CD4-positive, alpha-beta T cell (primary cell): ENCODE data around the gene ZNF565. TPM values are rescaled to one million over a fixed set of nuclear protein-coding genes. Genes with fewer than 3 reads are reported as not detected.

ENCODE experiments used
- ATAC-seq: fragments of 200-7000 bp; cut with Tn5 transposase; one replicate; pipeline ENCODE4 v1.10.0; 2022; ENCODE audit warnings: mild to moderate bottlenecking; ENCODE audit not compliant: poor library complexity
- CTCF ChIA-PET: fragments of 350-600 bp; sonication (Branson Sonifier 250); formaldehyde crosslinking; loops from one replicate; lab custom pipeline; 2021; ENCODE audit warnings: antibody characterized with exemption, inconsistent platforms; lab: Charles Lee
- POLR2A ChIA-PET: fragments of 350-600 bp; sonication (Branson Sonifier 250); formaldehyde crosslinking; loops from one replicate; lab custom pipeline; 2021; ENCODE audit warnings: antibody characterized with exemption, inconsistent platforms; lab: Charles Lee
- DNase-seq, 14 experiments: peaks; one replicate each; pipeline ENCODE4 v3.0.0-alpha.2; 2013 to 2020; ENCODE audit warnings: mixed read lengths in 2 of 14
- H3K27ac ChIP-seq, 2 donors: one replicate each; pipeline versions ENCODE4 v1.5.1 to v1.7.0; 2013; ENCODE audit warnings: low read length in 2 of 2, low read depth in 1 of 2, mild to moderate bottlenecking in 1 of 2
- H3K27me3 ChIP-seq, 2 experiments: 1 replicate in 1 of 2; 2 replicates in 1 of 2; pipeline versions ENCODE4 v1.6.1 to v1.7.0; 2013; ENCODE audit warnings: low read length in 2 of 2, control low read depth in 1 of 2, mild to moderate bottlenecking in 1 of 2, moderate library complexity in 1 of 2; ENCODE audit not compliant: insufficient read depth in 2 of 2, control insufficient read depth in 1 of 2
- H3K36me3 ChIP-seq: one replicate; pipeline ENCODE4 v1.6.1; 2013; ENCODE audit warnings: low read length, control low read depth; ENCODE audit not compliant: insufficient read depth
- H3K4me1 ChIP-seq: one replicate; pipeline ENCODE4 v1.6.1; 2013; ENCODE audit warnings: low read length, control low read depth; ENCODE audit not compliant: insufficient read depth
- H3K4me3 ChIP-seq: one replicate; pipeline ENCODE4 v1.5.1; 2013; ENCODE audit warnings: mild to moderate bottlenecking, low read length, moderate library complexity
- H3K9me3 ChIP-seq, 2 experiments: 1 replicate in 1 of 2; 2 replicates in 1 of 2; pipeline versions ENCODE4 v1.6.1 to v1.7.0; 2013; ENCODE audit warnings: low read length in 2 of 2, mild to moderate bottlenecking in 2 of 2, control low read depth in 1 of 2, moderate library complexity in 1 of 2; ENCODE audit not compliant: control insufficient read depth in 1 of 2, insufficient read depth in 1 of 2
- H3K27ac Mint-ChIP-seq: one replicate; pipeline ENCODE4 v1.8.0; 2020; ENCODE audit warnings: mixed read lengths
- H3K27me3 Mint-ChIP-seq: one replicate; pipeline ENCODE4 v1.8.0; 2021; ENCODE audit warnings: mixed read lengths
- H3K36me3 Mint-ChIP-seq: one replicate; pipeline ENCODE4 v1.8.0; 2021; ENCODE audit warnings: low read depth, mixed read lengths
- H3K4me1 Mint-ChIP-seq: one replicate; pipeline ENCODE4 v1.8.0; 2021; ENCODE audit warnings: low read depth, mixed read lengths
- H3K4me3 Mint-ChIP-seq: one replicate; pipeline ENCODE4 v1.8.0; 2020; ENCODE audit warnings: mild to moderate bottlenecking, mixed read lengths
- H3K9me3 Mint-ChIP-seq: one replicate; pipeline ENCODE4 v1.8.0; 2020; ENCODE audit warnings: mixed read lengths
- intact Hi-C, 2 experiments: fragments of 100-400 bp; cut with DNase I in 1 of 2; cut with micrococcal nuclease in 1 of 2; formaldehyde crosslinking; loops; one replicate each; pipeline versions ENCODE4 v1.15.1 to v1.9.0; 2023 to 2025; cut with DNase I, micrococcal nuclease
- total RNA-seq, 174 experiments: library from RNA in 2 of 174; stranded (reverse) in 2 of 174; gene quantifications; one replicate each; pipeline ENCODE4 v1.2.3 and lab custom pipeline; 2021 to 2026
- TF ChIP-seq, protein P1 (sequence below): fragments of 200-600 bp; IDR thresholded peaks from one replicate; pipeline ENCODE4 v1.8.0; 2022; ENCODE audit warnings: antibody characterized with exemption, mild to moderate bottlenecking

ZNF565 gene
- total RNA-seq, 2 experiments from 2014 or later = 7.6 to 8.5 TPM

- Mint-ChIP-seq H3K9me3 (no peaks in the 10 kb centered on the region), H3K27me3 (no peaks in the 10 kb centered on the region), H3K27ac (no peak overlapping the region), H3K4me3 (no peak overlapping the region), H3K4me1 (no peaks in the 10 kb centered on the region), H3K36me3 (no peaks in the 10 kb centered on the region)
- intact Hi-C loops = no loop called here
- ATAC-seq (no peak), DNase-seq (no peak)
- TF ChIP-seq, protein P1, sequence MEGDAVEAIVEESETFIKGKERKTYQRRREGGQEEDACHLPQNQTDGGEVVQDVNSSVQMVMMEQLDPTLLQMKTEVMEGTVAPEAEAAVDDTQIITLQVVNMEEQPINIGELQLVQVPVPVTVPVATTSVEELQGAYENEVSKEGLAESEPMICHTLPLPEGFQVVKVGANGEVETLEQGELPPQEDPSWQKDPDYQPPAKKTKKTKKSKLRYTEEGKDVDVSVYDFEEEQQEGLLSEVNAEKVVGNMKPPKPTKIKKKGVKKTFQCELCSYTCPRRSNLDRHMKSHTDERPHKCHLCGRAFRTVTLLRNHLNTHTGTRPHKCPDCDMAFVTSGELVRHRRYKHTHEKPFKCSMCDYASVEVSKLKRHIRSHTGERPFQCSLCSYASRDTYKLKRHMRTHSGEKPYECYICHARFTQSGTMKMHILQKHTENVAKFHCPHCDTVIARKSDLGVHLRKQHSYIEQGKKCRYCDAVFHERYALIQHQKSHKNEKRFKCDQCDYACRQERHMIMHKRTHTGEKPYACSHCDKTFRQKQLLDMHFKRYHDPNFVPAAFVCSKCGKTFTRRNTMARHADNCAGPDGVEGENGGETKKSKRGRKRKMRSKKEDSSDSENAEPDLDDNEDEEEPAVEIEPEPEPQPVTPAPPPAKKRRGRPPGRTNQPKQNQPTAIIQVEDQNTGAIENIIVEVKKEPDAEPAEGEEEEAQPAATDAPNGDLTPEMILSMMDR = no peak
- no peaks in the 10 kb centered on the region for H3K9me3 ChIP-seq
- CTCF ChIA-PET = no interaction called here
- no peaks in the 10 kb centered on the region for H3K27me3 ChIP-seq
- no peak overlapping the region for H3K4me3 ChIP-seq
- POLR2A ChIA-PET = no interaction called here
- no peak overlapping the region for H3K27ac ChIP-seq
- no peaks in the 10 kb centered on the region for H3K36me3 ChIP-seq
- no peaks in the 10 kb centered on the region for H3K4me1 ChIP-seq
Observed at GRCh38 chr19:36160821-36161596, 53.5 kb downstream of the ZNF565 start.

DNA sequence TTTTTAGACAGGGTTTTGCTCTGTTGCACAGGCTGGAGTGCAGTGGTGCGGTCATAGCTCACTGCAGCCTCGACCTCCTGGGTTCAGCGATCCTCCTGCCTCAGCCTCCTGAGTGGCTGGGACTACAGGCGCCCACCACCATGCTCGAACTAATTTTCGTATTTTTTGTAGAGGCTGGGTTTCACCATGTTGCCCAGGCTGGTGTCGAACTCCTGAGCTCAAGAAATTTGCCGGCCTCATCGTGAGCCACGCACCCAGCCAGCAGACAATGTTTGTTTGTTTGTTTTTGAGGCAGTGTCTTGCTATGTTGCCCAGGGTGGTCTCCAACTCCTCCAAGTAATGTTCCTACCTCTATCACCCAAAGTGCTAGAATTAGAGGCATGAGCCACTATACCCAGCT lies 61.3 kb downstream of the ZNF565 start:
- CTCF ChIA-PET = no interaction called here
- DNase-seq (no peak), ATAC-seq (no peak)
- Mint-ChIP-seq H3K4me3 (no peak overlapping the region), H3K36me3 (peaks cover 31% of the 10 kb centered on the region), H3K27me3 (no peaks in the 10 kb centered on the region), H3K4me1 (no peaks in the 10 kb centered on the region), H3K9me3 (no peaks in the 10 kb centered on the region), H3K27ac (no peak overlapping the region)
- intact Hi-C loops = no loop called here
- POLR2A ChIA-PET = no interaction called here
- Histone ChIP-seq H3K4me1 (no peaks in the 10 kb centered on the region), H3K9me3 (no peaks in the 10 kb centered on the region), H3K27me3 (no peaks in the 10 kb centered on the region), H3K4me3 (no peak overlapping the region), H3K27ac (no peak overlapping the region), H3K36me3 (peaks cover 27% of the 10 kb centered on the region)
- TF ChIP-seq, protein P1 = no peak

- Mint-ChIP-seq H3K4me1 (no peaks in the 10 kb centered on the region), H3K27me3 (no peaks in the 10 kb centered on the region), H3K27ac (no peak within 1 kb of the TSS), H3K9me3 (no peaks in the 10 kb centered on the region), H3K36me3 (peaks cover 36% of the 10 kb centered on the region), H3K4me3 (no peak within 1 kb of the TSS)
- CTCF ChIA-PET = no interaction called here
- TF ChIP-seq, protein P1 = no peak
- ATAC-seq (no peak), DNase-seq (no peak)
- Histone ChIP-seq H3K36me3 (peaks cover 33% of the 10 kb centered on the region), H3K4me3 (no peak within 1 kb of the TSS), H3K27me3 (no peaks in the 10 kb centered on the region), H3K4me1 (no peaks in the 10 kb centered on the region), H3K27ac (no peak within 1 kb of the TSS), H3K9me3 (no peaks in the 10 kb centered on the region)
- POLR2A ChIA-PET = interaction anchor here (1.5 kb wide), 1 partner anchor 25 kb away, joined by 3 read pairs; no protein-coding TSS in a partner anchor
- intact Hi-C loops = no loop called here
Observed at GRCh38 chr19:36152352-36153091, 61.9 kb downstream of the ZNF565 start, which contains the start of gene COX7A1. TSS of gene COX7A1 (minus strand) at chr19:36152447. CDS start at chr19:36152407, 40 bp downstream.
